ENCODE data around the gene FHIT. TPM values are rescaled to one million over a fixed set of nuclear protein-coding genes. Genes with fewer than 3 reads are reported as not detected.

Gene FHIT
- total and polyA plus RNA-seq, 7 donors = 0.98 to 10.4 (median 4.0) TPM

GRCh38 chr3:60835796-60836195, 415.5 kb downstream of the FHIT start:
- no peak overlapping the region for H3K27ac ChIP-seq
- ATAC-seq (no peak), DNase-seq (no peak)
- no peaks in the 10 kb centered on the region for H3K27me3 ChIP-seq (ENCODE audit: insufficient read depth in 3 of 3, low read length in 2 of 3)
- no peak for TF ChIP-seq CTCF (IDR thresholded peaks at IDR 0.05)
- H3K36me3 ChIP-seq (ENCODE audit: insufficient read depth in 1 of 2, low read depth in 1 of 2) = no peaks in the 10 kb centered on the region
- H3K4me3 ChIP-seq = no peak overlapping the region
- no peaks in the 10 kb centered on the region for H3K4me1 ChIP-seq
- 94 to 95% (median 95%) methylated on average over 5 of the region's 5 CpGs for WGBS, 3 donors
- no peaks in the 10 kb centered on the region for H3K9me3 ChIP-seq
- intact Hi-C loops (cut with DNase I) = no loop called here

GRCh38 chr3:60829058-60829457, 422.2 kb downstream of the FHIT start:
- no peaks in the 10 kb centered on the region for H3K36me3 ChIP-seq (ENCODE audit: insufficient read depth in 1 of 2, low read depth in 1 of 2)
- WGBS, 3 donors = 88 to 93% (median 89%) methylated on average over 1 of the region's 1 CpG
- no peak for ATAC-seq

GRCh38 chr3:60827666-60828065, 423.6 kb downstream of the FHIT start:
- no peaks in the 10 kb centered on the region for H3K4me1 ChIP-seq
- H3K9me3 ChIP-seq = no peaks in the 10 kb centered on the region
- ATAC-seq (no peak), DNase-seq (no peak)
- no peak overlapping the region for H3K27ac ChIP-seq
- no peaks in the 10 kb centered on the region for H3K27me3 ChIP-seq (ENCODE audit: insufficient read depth in 3 of 3, low read length in 2 of 3)
- intact Hi-C loops (cut with DNase I) = no loop called here
- H3K36me3 ChIP-seq (ENCODE audit: insufficient read depth in 1 of 2, low read depth in 1 of 2) = no peaks in the 10 kb centered on the region
- 89 to 95% (median 90%) methylated on average over 1 of the region's 1 CpG for WGBS, 3 donors
- no peak for TF ChIP-seq CTCF (IDR thresholded peaks at IDR 0.05)
- no peak overlapping the region for H3K4me3 ChIP-seq

More at GRCh38 chr3:60829058-60829457, 422.2 kb downstream of the FHIT start:
- no peaks in the 10 kb centered on the region for H3K9me3 ChIP-seq
- intact Hi-C loops (cut with DNase I) = no loop called here
- TF ChIP-seq CTCF (IDR thresholded peaks at IDR 0.05) = no peak
- no peak for DNase-seq
- no peak overlapping the region for H3K27ac ChIP-seq
- no peaks in the 10 kb centered on the region for H3K27me3 ChIP-seq (ENCODE audit: insufficient read depth in 3 of 3, low read length in 2 of 3)
- no peaks in the 10 kb centered on the region for H3K4me1 ChIP-seq
- H3K4me3 ChIP-seq = no peak overlapping the region

- 53 to 62% (median 56%) methylated on average over 6 of the region's 6 CpGs for WGBS, 3 donors
- no peaks in the 10 kb centered on the region for H3K27me3 ChIP-seq (ENCODE audit: insufficient read depth in 3 of 3, low read length in 2 of 3)
- no peaks in the 10 kb centered on the region for H3K9me3 ChIP-seq
- H3K36me3 ChIP-seq (ENCODE audit: insufficient read depth in 1 of 2, low read depth in 1 of 2) = no peaks in the 10 kb centered on the region
- DNase-seq = no peak
- no peak for TF ChIP-seq CTCF (IDR thresholded peaks at IDR 0.05)
- ATAC-seq = no peak
- no peaks in the 10 kb centered on the region for H3K4me1 ChIP-seq
- no peak overlapping the region for H3K27ac ChIP-seq
- no peak overlapping the region for H3K4me3 ChIP-seq
- intact Hi-C loops (cut with DNase I) = no loop called here
These were observed 424.7 kb downstream of the FHIT start for GRCh38 chr3:60826511-60826910.

GRCh38 chr3:60812502-60812901, 438.8 kb downstream of the FHIT start:
- DNase-seq = no peak
- Histone ChIP-seq H3K36me3 (ENCODE audit: insufficient read depth in 1 of 2, low read depth in 1 of 2) (no peaks in the 10 kb centered on the region), H3K27me3 (ENCODE audit: insufficient read depth in 3 of 3, low read length in 2 of 3) (no peaks in the 10 kb centered on the region), H3K4me3 (no peak overlapping the region), H3K9me3 (no peaks in the 10 kb centered on the region), H3K27ac (no peak overlapping the region), H3K4me1 (no peaks in the 10 kb centered on the region)
- intact Hi-C loops (cut with DNase I) = no loop called here
- no peak for TF ChIP-seq CTCF (IDR thresholded peaks at IDR 0.05)
- WGBS, 3 donors = 74 to 82% (median 76%) methylated on average over 2 of the region's 2 CpGs
- no peak for ATAC-seq

Measured in psoas muscle (tissue), 8 donors.